GM23338 (cell line): ENCODE results near the gene EEF1AKMT4. TPM values are rescaled to one million over a fixed set of nuclear protein-coding genes. Genes with fewer than 3 reads are reported as not detected.
A peak's percentile ranks its signal among the peaks of the same experiment; 100 is the strongest.

ENCODE experiments used
- ATAC-seq: fragments of 200-7000 bp; cut with Tn5 transposase; 3 replicates; pipeline ENCODE4 v1.9.1; 2020
- DNase-seq: peaks from one replicate; pipeline ENCODE4 v3.0.0-alpha.2; 2015; ENCODE audit warnings: low spot score
- H2AFZ ChIP-seq: fragments of 200-600 bp; sonication (generic); 2 replicates; pipeline ENCODE4 v1.8.0; 2016; ENCODE audit warnings: antibody characterized with exemption, mild to moderate bottlenecking, moderate library complexity
- H3F3A ChIP-seq: fragments of 200-600 bp; sonication (generic); replicated peaks from 2 replicates; pipeline ENCODE4 v1.8.0; 2017; ENCODE audit warnings: antibody characterized with exemption, mixed run types, low read depth
- H3K27ac ChIP-seq: fragments of 200-600 bp; sonication (generic); 2 replicates; pipeline ENCODE4 v1.6.1; 2016; ENCODE audit warnings: low read depth
- H3K27me3 ChIP-seq: fragments of 200-600 bp; sonication (generic); 2 replicates; pipeline ENCODE4 v1.8.0; 2016; ENCODE audit warnings: mild to moderate bottlenecking, mixed run types, moderate library complexity; ENCODE audit not compliant: insufficient read depth
- H3K36me3 ChIP-seq: fragments of 200-600 bp; sonication (generic); 2 replicates; pipeline ENCODE4 v1.8.0; 2016; ENCODE audit warnings: mild to moderate bottlenecking; ENCODE audit not compliant: insufficient read depth
- H3K4me1 ChIP-seq: fragments of 200-600 bp; sonication (generic); 2 replicates; pipeline ENCODE4 v1.8.0; 2016; ENCODE audit warnings: mild to moderate bottlenecking, moderate library complexity; ENCODE audit not compliant: insufficient read depth
- H3K4me2 ChIP-seq: fragments of 200-600 bp; sonication (generic); 2 replicates; pipeline ENCODE4 v1.7.1; 2017; ENCODE audit warnings: mixed run types
- H3K4me3 ChIP-seq: fragments of 200-600 bp; sonication (generic); 2 replicates; pipeline ENCODE4 v1.6.1; 2016; ENCODE audit warnings: mixed run types
- H3K79me2 ChIP-seq: fragments of 200-600 bp; sonication (generic); replicated peaks from 2 replicates; pipeline ENCODE4 v1.8.0; 2017; ENCODE audit warnings: mild to moderate bottlenecking; ENCODE audit not compliant: insufficient read depth
- H3K9me2 ChIP-seq: fragments of 200-600 bp; sonication (generic); 2 replicates; pipeline ENCODE4 v1.8.0; 2017; ENCODE audit not compliant: insufficient read depth
- H4K20me1 ChIP-seq: fragments of 200-600 bp; sonication (generic); replicated peaks from 2 replicates; pipeline ENCODE4 v1.8.0; 2017; ENCODE audit warnings: mild to moderate bottlenecking; ENCODE audit not compliant: insufficient read depth
- H3K27ac Mint-ChIP-seq: 2 replicates; pipeline ENCODE4 v1.8.0; 2020; ENCODE audit warnings: inconsistent platforms, mild to moderate bottlenecking, moderate library complexity, mixed read lengths
- H3K27me3 Mint-ChIP-seq: 3 replicates; pipeline ENCODE4 v1.8.0; 2022; ENCODE audit warnings: low read depth, mild to moderate bottlenecking, moderate library complexity, mixed read lengths, inconsistent platforms; ENCODE audit not compliant: insufficient read depth, poor library complexity
- H3K36me3 Mint-ChIP-seq: 3 replicates; pipeline ENCODE4 v1.8.0; 2021; ENCODE audit warnings: low read depth, mild to moderate bottlenecking, inconsistent platforms, moderate library complexity, mixed read lengths
- H3K4me1 Mint-ChIP-seq: 3 replicates; pipeline ENCODE4 v1.8.0; 2020; ENCODE audit warnings: mild to moderate bottlenecking, inconsistent platforms, mixed read lengths
- H3K4me3 Mint-ChIP-seq: 3 replicates; pipeline ENCODE4 v1.8.0; 2021; ENCODE audit warnings: moderate library complexity, mild to moderate bottlenecking, inconsistent platforms, mixed read lengths
- H3K9me3 Mint-ChIP-seq: 3 replicates; pipeline ENCODE4 v1.8.0; 2020; ENCODE audit warnings: moderate library complexity, mild to moderate bottlenecking, inconsistent platforms, mixed read lengths
- CREB1 ChIP-seq: fragments of 250-450 bp; sonication (Bioruptor Pico); IDR thresholded peaks from 2 replicates; pipeline ENCODE4 v1.5.0; 2020; ENCODE audit warnings: low read depth, mild to moderate bottlenecking, moderate library complexity
- EZH2 ChIP-seq: fragments of 200-600 bp; sonication (generic); IDR thresholded peaks from one replicate; pipeline ENCODE4 v1.8.0; 2017; ENCODE audit warnings: antibody characterized with exemption, mild to moderate bottlenecking, low read depth; ENCODE audit not compliant: unreplicated experiment
- EZH2phosphoT487 ChIP-seq: fragments of 200-600 bp; sonication (generic); IDR thresholded peaks from one replicate; pipeline ENCODE4 v1.8.1; 2018; ENCODE audit warnings: antibody characterized with exemption; ENCODE audit not compliant: unreplicated experiment
- JUNB ChIP-seq: IDR thresholded peaks from one replicate; pipeline ENCODE4 v1.6.1; 2016; ENCODE audit warnings: antibody characterized with exemption; ENCODE audit not compliant: unreplicated experiment
- POLR2AphosphoS5 ChIP-seq: IDR thresholded peaks from 2 replicates; pipeline ENCODE4 v1.6.1; 2016; ENCODE audit warnings: antibody characterized with exemption, low read depth
- STAT1 ChIP-seq: IDR thresholded peaks from one replicate; pipeline ENCODE4 v1.6.1; 2016; ENCODE audit warnings: antibody characterized with exemption; ENCODE audit not compliant: unreplicated experiment
- ZNF114 ChIP-seq: fragments of 250-450 bp; sonication (Bioruptor Pico); IDR thresholded peaks from 2 replicates; pipeline ENCODE4 v1.5.0; 2020; ENCODE audit warnings: mild to moderate bottlenecking, moderate library complexity
- polyA plus RNA-seq: library from polyadenylated mRNA; unstranded; fragments of >200 nt; fragmentation: Nextera tagmentation; extraction: Ambion mirVana; gene quantifications from 2 replicates; pipeline ENCODE4 v1.2.1, GENCODE V29; 2016
- total RNA-seq: library from RNA; depleted of rRNA; stranded (reverse); fragments of >200 nt; shearing (Covaris generic); gene quantifications from 2 replicates; pipeline ENCODE4 v1.2.3, GENCODE V29; 2014
- TF ChIP-seq, protein P1 (sequence below): IDR thresholded peaks from 2 replicates; pipeline ENCODE4 v1.6.1; 2016; ENCODE audit warnings: antibody characterized with exemption
- TF ChIP-seq, protein P2 (sequence below): fragments of 250-450 bp; sonication (Bioruptor Pico); IDR thresholded peaks from 2 replicates; pipeline ENCODE4 v1.5.0; 2020; ENCODE audit warnings: mild to moderate bottlenecking, moderate library complexity
- TF ChIP-seq, protein P3 (sequence below), 2 experiments: fragments of 200-600 bp in 1 of 2; sonication (generic) in 1 of 2; conservative IDR thresholded peaks; 2 replicates each; pipeline versions ENCODE4 v1.5.1 to v1.6.1; 2016 to 2017; ENCODE audit warnings: antibody characterized with exemption in 2 of 2, low read depth in 2 of 2, mild to moderate bottlenecking in 2 of 2, moderate library complexity in 1 of 2
- TF ChIP-seq, protein P4 (sequence below): IDR thresholded peaks from one replicate; pipeline ENCODE4 v1.6.1; 2018; ENCODE audit warnings: antibody characterized with exemption; ENCODE audit not compliant: unreplicated experiment

EEF1AKMT4 gene
- total and polyA plus RNA-seq, 2 experiments from 2014 or later, result 12.9 to 14.3 TPM

DNA sequence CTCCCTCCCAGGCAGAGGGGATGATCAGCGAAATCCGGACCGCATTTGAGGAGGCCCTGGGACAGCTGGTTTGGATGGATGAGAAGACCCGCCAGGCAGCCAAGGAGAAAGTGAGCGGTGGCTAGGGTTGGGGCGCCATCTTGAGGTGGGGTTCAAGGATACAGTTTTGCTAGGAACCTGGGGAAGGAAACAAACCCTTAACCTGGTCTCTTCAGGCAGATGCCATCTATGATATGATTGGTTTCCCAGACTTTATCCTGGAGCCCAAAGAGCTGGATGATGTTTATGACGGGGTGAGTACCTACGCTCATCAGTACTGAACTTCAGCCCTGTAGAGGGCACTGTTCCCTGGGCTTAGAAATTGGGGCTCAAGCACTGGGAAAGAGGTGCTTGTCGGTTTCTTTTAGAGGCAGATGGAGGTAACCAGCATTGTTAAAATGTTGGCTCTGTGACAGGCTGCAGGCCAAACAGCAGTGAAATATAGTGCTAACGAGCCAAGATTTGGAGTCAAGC, 40.0 kb downstream of the EEF1AKMT4 start:
- no peak overlapping the region for H2AFZ ChIP-seq
- H3K4me2 ChIP-seq, result no peak overlapping the region
- H3K79me2 ChIP-seq, result no peaks in the 10 kb centered on the region
- Mint-ChIP-seq H3K4me1 (peaks cover 7% of the 10 kb centered on the region; the same call in 1 of the 3 replicates), H3K27ac (no peak overlapping the region), H3K36me3 (no peaks in the 10 kb centered on the region), H3K27me3 (peaks cover 8% of the 10 kb centered on the region), H3K4me3 (no peak overlapping the region), H3K9me3 (no peaks in the 10 kb centered on the region)
- H3K27me3 ChIP-seq, result no peaks in the 10 kb centered on the region
- DNase-seq (peak; percentile 91), ATAC-seq (peak; percentile 78)
- no peaks in the 10 kb centered on the region for H3K9me2 ChIP-seq
- no peaks in the 10 kb centered on the region for H3F3A ChIP-seq
- no peaks in the 10 kb centered on the region for H3K36me3 ChIP-seq
- H3K4me1 ChIP-seq, result no peaks in the 10 kb centered on the region
- H3K4me3 ChIP-seq, result no peak overlapping the region
- no peak overlapping the region for H3K27ac ChIP-seq
- TF ChIP-seq, protein P1, sequence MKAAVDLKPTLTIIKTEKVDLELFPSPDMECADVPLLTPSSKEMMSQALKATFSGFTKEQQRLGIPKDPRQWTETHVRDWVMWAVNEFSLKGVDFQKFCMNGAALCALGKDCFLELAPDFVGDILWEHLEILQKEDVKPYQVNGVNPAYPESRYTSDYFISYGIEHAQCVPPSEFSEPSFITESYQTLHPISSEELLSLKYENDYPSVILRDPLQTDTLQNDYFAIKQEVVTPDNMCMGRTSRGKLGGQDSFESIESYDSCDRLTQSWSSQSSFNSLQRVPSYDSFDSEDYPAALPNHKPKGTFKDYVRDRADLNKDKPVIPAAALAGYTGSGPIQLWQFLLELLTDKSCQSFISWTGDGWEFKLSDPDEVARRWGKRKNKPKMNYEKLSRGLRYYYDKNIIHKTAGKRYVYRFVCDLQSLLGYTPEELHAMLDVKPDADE, result no peak
- TF ChIP-seq, protein P2, sequence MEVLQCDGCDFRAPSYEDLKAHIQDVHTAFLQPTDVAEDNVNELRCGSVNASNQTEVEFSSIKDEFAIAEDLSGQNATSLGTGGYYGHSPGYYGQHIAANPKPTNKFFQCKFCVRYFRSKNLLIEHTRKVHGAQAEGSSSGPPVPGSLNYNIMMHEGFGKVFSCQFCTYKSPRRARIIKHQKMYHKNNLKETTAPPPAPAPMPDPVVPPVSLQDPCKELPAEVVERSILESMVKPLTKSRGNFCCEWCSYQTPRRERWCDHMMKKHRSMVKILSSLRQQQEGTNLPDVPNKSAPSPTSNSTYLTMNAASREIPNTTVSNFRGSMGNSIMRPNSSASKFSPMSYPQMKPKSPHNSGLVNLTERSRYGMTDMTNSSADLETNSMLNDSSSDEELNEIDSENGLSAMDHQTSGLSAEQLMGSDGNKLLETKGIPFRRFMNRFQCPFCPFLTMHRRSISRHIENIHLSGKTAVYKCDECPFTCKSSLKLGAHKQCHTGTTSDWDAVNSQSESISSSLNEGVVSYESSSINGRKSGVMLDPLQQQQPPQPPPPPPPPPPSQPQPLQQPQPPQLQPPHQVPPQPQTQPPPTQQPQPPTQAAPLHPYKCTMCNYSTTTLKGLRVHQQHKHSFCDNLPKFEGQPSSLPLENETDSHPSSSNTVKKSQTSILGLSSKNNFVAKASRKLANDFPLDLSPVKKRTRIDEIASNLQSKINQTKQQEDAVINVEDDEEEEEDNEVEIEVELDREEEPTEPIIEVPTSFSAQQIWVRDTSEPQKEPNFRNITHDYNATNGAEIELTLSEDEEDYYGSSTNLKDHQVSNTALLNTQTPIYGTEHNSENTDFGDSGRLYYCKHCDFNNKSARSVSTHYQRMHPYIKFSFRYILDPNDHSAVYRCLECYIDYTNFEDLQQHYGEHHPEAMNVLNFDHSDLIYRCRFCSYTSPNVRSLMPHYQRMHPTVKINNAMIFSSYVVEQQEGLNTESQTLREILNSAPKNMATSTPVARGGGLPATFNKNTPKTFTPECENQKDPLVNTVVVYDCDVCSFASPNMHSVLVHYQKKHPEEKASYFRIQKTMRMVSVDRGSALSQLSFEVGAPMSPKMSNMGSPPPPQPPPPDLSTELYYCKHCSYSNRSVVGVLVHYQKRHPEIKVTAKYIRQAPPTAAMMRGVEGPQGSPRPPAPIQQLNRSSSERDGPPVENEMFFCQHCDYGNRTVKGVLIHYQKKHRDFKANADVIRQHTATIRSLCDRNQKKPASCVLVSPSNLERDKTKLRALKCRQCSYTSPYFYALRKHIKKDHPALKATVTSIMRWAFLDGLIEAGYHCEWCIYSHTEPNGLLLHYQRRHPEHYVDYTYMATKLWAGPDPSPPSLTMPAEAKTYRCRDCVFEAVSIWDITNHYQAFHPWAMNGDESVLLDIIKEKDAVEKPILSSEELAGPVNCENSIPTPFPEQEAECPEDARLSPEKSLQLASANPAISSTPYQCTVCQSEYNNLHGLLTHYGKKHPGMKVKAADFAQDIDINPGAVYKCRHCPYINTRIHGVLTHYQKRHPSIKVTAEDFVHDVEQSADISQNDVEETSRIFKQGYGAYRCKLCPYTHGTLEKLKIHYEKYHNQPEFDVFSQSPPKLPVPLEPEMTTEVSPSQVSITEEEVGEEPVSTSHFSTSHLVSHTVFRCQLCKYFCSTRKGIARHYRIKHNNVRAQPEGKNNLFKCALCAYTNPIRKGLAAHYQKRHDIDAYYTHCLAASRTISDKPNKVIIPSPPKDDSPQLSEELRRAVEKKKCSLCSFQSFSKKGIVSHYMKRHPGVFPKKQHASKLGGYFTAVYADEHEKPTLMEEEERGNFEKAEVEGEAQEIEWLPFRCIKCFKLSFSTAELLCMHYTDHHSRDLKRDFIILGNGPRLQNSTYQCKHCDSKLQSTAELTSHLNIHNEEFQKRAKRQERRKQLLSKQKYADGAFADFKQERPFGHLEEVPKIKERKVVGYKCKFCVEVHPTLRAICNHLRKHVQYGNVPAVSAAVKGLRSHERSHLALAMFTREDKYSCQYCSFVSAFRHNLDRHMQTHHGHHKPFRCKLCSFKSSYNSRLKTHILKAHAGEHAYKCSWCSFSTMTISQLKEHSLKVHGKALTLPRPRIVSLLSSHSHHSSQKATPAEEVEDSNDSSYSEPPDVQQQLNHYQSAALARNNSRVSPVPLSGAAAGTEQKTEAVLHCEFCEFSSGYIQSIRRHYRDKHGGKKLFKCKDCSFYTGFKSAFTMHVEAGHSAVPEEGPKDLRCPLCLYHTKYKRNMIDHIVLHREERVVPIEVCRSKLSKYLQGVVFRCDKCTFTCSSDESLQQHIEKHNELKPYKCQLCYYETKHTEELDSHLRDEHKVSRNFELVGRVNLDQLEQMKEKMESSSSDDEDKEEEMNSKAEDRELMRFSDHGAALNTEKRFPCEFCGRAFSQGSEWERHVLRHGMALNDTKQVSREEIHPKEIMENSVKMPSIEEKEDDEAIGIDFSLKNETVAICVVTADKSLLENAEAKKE (CRISPR knock-in tag), result 0 out of 2 replicates have a peak, but pooled peaks have one; percentile 18
- TF ChIP-seq EZH2, result no peak
- no peak for TF ChIP-seq JUNB
- TF ChIP-seq CREB1 (CRISPR knock-in tag), result no peak
- TF ChIP-seq POLR2AphosphoS5, result no peak
- TF ChIP-seq STAT1, result no peak
- TF ChIP-seq, protein P3, sequence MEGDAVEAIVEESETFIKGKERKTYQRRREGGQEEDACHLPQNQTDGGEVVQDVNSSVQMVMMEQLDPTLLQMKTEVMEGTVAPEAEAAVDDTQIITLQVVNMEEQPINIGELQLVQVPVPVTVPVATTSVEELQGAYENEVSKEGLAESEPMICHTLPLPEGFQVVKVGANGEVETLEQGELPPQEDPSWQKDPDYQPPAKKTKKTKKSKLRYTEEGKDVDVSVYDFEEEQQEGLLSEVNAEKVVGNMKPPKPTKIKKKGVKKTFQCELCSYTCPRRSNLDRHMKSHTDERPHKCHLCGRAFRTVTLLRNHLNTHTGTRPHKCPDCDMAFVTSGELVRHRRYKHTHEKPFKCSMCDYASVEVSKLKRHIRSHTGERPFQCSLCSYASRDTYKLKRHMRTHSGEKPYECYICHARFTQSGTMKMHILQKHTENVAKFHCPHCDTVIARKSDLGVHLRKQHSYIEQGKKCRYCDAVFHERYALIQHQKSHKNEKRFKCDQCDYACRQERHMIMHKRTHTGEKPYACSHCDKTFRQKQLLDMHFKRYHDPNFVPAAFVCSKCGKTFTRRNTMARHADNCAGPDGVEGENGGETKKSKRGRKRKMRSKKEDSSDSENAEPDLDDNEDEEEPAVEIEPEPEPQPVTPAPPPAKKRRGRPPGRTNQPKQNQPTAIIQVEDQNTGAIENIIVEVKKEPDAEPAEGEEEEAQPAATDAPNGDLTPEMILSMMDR (conservative IDR thresholded peaks at IDR 0.05; ENCODE audit: low read depth in 2 of 2), result peak; percentile 82 to 88
- no peak for TF ChIP-seq ZNF114 (CRISPR knock-in tag)
- TF ChIP-seq, protein P4, sequence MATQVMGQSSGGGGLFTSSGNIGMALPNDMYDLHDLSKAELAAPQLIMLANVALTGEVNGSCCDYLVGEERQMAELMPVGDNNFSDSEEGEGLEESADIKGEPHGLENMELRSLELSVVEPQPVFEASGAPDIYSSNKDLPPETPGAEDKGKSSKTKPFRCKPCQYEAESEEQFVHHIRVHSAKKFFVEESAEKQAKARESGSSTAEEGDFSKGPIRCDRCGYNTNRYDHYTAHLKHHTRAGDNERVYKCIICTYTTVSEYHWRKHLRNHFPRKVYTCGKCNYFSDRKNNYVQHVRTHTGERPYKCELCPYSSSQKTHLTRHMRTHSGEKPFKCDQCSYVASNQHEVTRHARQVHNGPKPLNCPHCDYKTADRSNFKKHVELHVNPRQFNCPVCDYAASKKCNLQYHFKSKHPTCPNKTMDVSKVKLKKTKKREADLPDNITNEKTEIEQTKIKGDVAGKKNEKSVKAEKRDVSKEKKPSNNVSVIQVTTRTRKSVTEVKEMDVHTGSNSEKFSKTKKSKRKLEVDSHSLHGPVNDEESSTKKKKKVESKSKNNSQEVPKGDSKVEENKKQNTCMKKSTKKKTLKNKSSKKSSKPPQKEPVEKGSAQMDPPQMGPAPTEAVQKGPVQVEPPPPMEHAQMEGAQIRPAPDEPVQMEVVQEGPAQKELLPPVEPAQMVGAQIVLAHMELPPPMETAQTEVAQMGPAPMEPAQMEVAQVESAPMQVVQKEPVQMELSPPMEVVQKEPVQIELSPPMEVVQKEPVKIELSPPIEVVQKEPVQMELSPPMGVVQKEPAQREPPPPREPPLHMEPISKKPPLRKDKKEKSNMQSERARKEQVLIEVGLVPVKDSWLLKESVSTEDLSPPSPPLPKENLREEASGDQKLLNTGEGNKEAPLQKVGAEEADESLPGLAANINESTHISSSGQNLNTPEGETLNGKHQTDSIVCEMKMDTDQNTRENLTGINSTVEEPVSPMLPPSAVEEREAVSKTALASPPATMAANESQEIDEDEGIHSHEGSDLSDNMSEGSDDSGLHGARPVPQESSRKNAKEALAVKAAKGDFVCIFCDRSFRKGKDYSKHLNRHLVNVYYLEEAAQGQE, result no peak
- no peak for TF ChIP-seq EZH2phosphoT487
- no peaks in the 10 kb centered on the region for H4K20me1 ChIP-seq
